GM23248 (cell line): ENCODE measurements around the gene DAB1.

Source experiments
- EZH2 ChIP-seq: fragments of 200-600 bp; sonication (generic); IDR thresholded peaks from 2 replicates; pipeline ENCODE4 v1.6.1; 2018; ENCODE audit warnings: antibody characterized with exemption, mild to moderate bottlenecking; ENCODE audit not compliant: insufficient read depth, poor library complexity, severe bottlenecking
- EZH2phosphoT487 ChIP-seq: fragments of 200-600 bp; sonication (generic); IDR thresholded peaks from 2 replicates; pipeline ENCODE4 v1.6.1; 2018; ENCODE audit warnings: antibody characterized with exemption, moderate library complexity, mild to moderate bottlenecking, low read depth; ENCODE audit not compliant: insufficient read depth

GRCh38 chr1:57003398-57004139 is 420.3 kb downstream of the DAB1 start:
- TF ChIP-seq EZH2phosphoT487: no peak
- TF ChIP-seq EZH2: no peak
